DOHH2 (cell line): ENCODE results near the gene RUFY1.
"Not testable (repeated sequence)": the region's sequence is repeated elsewhere in the genome, so short reads cannot be mapped to it uniquely, and the experiment has no call there.

ENCODE experiments used
- H3F3A ChIP-seq: fragments of 200-600 bp; sonication (generic), shearing (Covaris generic); 2 replicates; pipeline ENCODE4 v1.6.0; 2016; ENCODE audit warnings: antibody characterized with exemption, mild to moderate bottlenecking; ENCODE audit not compliant: control insufficient read depth, insufficient read depth
- H3K27ac ChIP-seq: fragments of 200-600 bp; sonication (generic); 2 replicates; pipeline ENCODE4 v1.5.1; 2014; ENCODE audit warnings: low read depth, mild to moderate bottlenecking, low read length, moderate library complexity
- H3K27me3 ChIP-seq: fragments of 200-600 bp; sonication (generic); 2 replicates; pipeline ENCODE4 v1.6.1; 2014; ENCODE audit warnings: mild to moderate bottlenecking, low read length, mixed read lengths; ENCODE audit not compliant: control insufficient read depth
- H3K36me3 ChIP-seq: fragments of 200-600 bp; sonication (generic); 2 replicates; pipeline ENCODE4 v1.6.1; 2014; ENCODE audit warnings: mild to moderate bottlenecking, low read length, moderate library complexity, mixed read lengths; ENCODE audit not compliant: control insufficient read depth
- H3K4me1 ChIP-seq: fragments of 200-600 bp; sonication (generic); 2 replicates; pipeline ENCODE4 v1.6.1; 2014; ENCODE audit warnings: mild to moderate bottlenecking, low read length, mixed read lengths; ENCODE audit not compliant: control insufficient read depth
- H3K4me2 ChIP-seq: fragments of 200-600 bp; sonication (generic); 2 replicates; pipeline ENCODE4 v1.6.0; 2014; ENCODE audit warnings: mild to moderate bottlenecking, low read length, moderate library complexity
- H3K4me3 ChIP-seq: fragments of 200-600 bp; sonication (generic); 2 replicates; pipeline ENCODE4 v1.5.1; 2014; ENCODE audit warnings: mild to moderate bottlenecking, low read length, mixed read lengths
- H3K79me2 ChIP-seq: fragments of 200-600 bp; sonication (generic); 2 replicates; pipeline ENCODE4 v1.6.1; 2014; ENCODE audit warnings: mild to moderate bottlenecking, low read length, mixed read lengths; ENCODE audit not compliant: control insufficient read depth
- H3K9me2 ChIP-seq: fragments of 200-600 bp; sonication (generic); replicated peaks from 2 replicates; pipeline ENCODE4 v1.6.1; 2014; ENCODE audit warnings: mild to moderate bottlenecking, low read length, mixed read lengths; ENCODE audit not compliant: control insufficient read depth
- H3K9me3 ChIP-seq: fragments of 200-600 bp; sonication (generic); 2 replicates; pipeline ENCODE4 v1.6.1; 2014; ENCODE audit warnings: antibody characterized with exemption, low read length, mixed read lengths; ENCODE audit not compliant: control insufficient read depth, insufficient read depth
- H4K20me1 ChIP-seq: fragments of 200-600 bp; sonication (generic); 2 replicates; pipeline ENCODE4 v1.6.0; 2014; ENCODE audit warnings: low read depth, mild to moderate bottlenecking, antibody characterized with exemption, low read length, moderate library complexity; ENCODE audit not compliant: control insufficient read depth, insufficient read depth
- CTCF ChIP-seq: fragments of 200-600 bp; sonication (generic); IDR thresholded peaks from one replicate; pipeline ENCODE4 v1.5.1; 2014; ENCODE audit warnings: antibody characterized with exemption, mild to moderate bottlenecking, low read depth, low read length; ENCODE audit not compliant: poor library complexity, severe bottlenecking
- EZH2phosphoT487 ChIP-seq: fragments of 200-600 bp; sonication (generic); IDR thresholded peaks from 2 replicates; pipeline ENCODE4 v1.6.1; 2017; ENCODE audit warnings: borderline replicate concordance, mild to moderate bottlenecking, antibody characterized with exemption, low read length, moderate library complexity, mixed read lengths

Gene RUFY1

GRCh38 chr5:179553875-179554274 is 3.5 kb downstream of the RUFY1 start:
- H3K36me3 ChIP-seq, result peaks cover 23% of the 10 kb centered on the region
- no peak overlapping the region for H3K27ac ChIP-seq

GRCh38 chr5:179554981-179555380 is 4.6 kb downstream of the RUFY1 start:
- Histone ChIP-seq H3K27me3 (no peaks in the 10 kb centered on the region), H3K27ac (no peak overlapping the region), H3K4me1 (peaks cover 25% of the 10 kb centered on the region), H3F3A (peaks cover 12% of the 10 kb centered on the region), H3K4me2 (no peak overlapping the region), H3K4me3 (no peak overlapping the region), H3K36me3 (peaks cover 31% of the 10 kb centered on the region), H3K79me2 (peaks cover 89% of the 10 kb centered on the region), H3K9me2 (no peaks in the 10 kb centered on the region), H4K20me1 (no peaks in the 10 kb centered on the region; the same call in 1 of the 2 replicates), H3K9me3 (no peaks in the 10 kb centered on the region)
- TF ChIP-seq CTCF, result no peak
- no peak for TF ChIP-seq EZH2phosphoT487

More at GRCh38 chr5:179553875-179554274, 3.5 kb downstream of the RUFY1 start:
- H3K4me2 ChIP-seq, result peak overlapping the region; percentile 9; the same call in 1 of the 2 replicates
- H3K4me1 ChIP-seq, result peaks cover 33% of the 10 kb centered on the region
- H3K9me3 ChIP-seq, result no peaks in the 10 kb centered on the region
- H4K20me1 ChIP-seq, result no peaks in the 10 kb centered on the region
- no peak for TF ChIP-seq EZH2phosphoT487
- no peak for TF ChIP-seq CTCF
- H3K79me2 ChIP-seq, result peaks cover 79% of the 10 kb centered on the region
- no peak overlapping the region for H3K4me3 ChIP-seq
- H3K27me3 ChIP-seq, result no peaks in the 10 kb centered on the region
- no peaks in the 10 kb centered on the region for H3K9me2 ChIP-seq
- H3F3A ChIP-seq, result peaks cover 12% of the 10 kb centered on the region

GRCh38 chr5:179558261-179558799 is 8.0 kb downstream of the RUFY1 start:
- H3K4me3 ChIP-seq, result peak overlapping the region; percentile 75

GRCh38 chr5:179558932-179559283 is 8.6 kb downstream of the RUFY1 start:
- H4K20me1 ChIP-seq, result no peaks in the 10 kb centered on the region; the same call in 1 of the 2 replicates
- H3K4me2 ChIP-seq, result peak overlapping the region; percentile 55
- no peaks in the 10 kb centered on the region for H3K9me3 ChIP-seq
- TF ChIP-seq CTCF, result no peak
- no peak for TF ChIP-seq EZH2phosphoT487
- peaks cover 31% of the 10 kb centered on the region for H3K36me3 ChIP-seq
- H3K4me3 ChIP-seq, result peak overlapping the region; percentile 75
- peaks cover 61% of the 10 kb centered on the region for H3K79me2 ChIP-seq
- no peaks in the 10 kb centered on the region for H3K9me2 ChIP-seq
- H3F3A ChIP-seq, result peaks cover 12% of the 10 kb centered on the region
- H3K27ac ChIP-seq, result peak overlapping the region; percentile 48
- peaks cover 8% of the 10 kb centered on the region for H3K4me1 ChIP-seq
- no peaks in the 10 kb centered on the region for H3K27me3 ChIP-seq

More at GRCh38 chr5:179558261-179558799, 8.0 kb downstream of the RUFY1 start:
- Histone ChIP-seq H3K27ac (peak overlapping the region; percentile 48), H3K4me2 (peak overlapping the region; percentile 55), H3K36me3 (peaks cover 35% of the 10 kb centered on the region), H3K79me2 (peaks cover 66% of the 10 kb centered on the region), H3K4me1 (peaks cover 12% of the 10 kb centered on the region), H3F3A (peaks cover 12% of the 10 kb centered on the region)
- H3K9me3 ChIP-seq, H4K20me1 ChIP-seq, H3K27me3 ChIP-seq, H3K9me2 ChIP-seq: not testable (repeated sequence)
